SU-DHL-6 (cell line): ENCODE results near the gene KIZ.

ENCODE experiments used
- EZH2phosphoT487 ChIP-seq: fragments of 200-600 bp; sonication (generic), shearing (Covaris generic); conservative IDR thresholded peaks from 2 replicates; pipeline ENCODE4 v1.6.1; 2018; ENCODE audit warnings: mild to moderate bottlenecking, antibody characterized with exemption, low read length, moderate library complexity, mixed read lengths
- TF ChIP-seq, protein P1 (sequence below): fragments of 200-600 bp; sonication (generic); IDR thresholded peaks from one replicate; pipeline ENCODE4 v1.5.1; 2017; ENCODE audit warnings: antibody characterized with exemption, mild to moderate bottlenecking, low read length, moderate library complexity; ENCODE audit not compliant: insufficient read depth, poor library complexity, severe bottlenecking

DNA sequence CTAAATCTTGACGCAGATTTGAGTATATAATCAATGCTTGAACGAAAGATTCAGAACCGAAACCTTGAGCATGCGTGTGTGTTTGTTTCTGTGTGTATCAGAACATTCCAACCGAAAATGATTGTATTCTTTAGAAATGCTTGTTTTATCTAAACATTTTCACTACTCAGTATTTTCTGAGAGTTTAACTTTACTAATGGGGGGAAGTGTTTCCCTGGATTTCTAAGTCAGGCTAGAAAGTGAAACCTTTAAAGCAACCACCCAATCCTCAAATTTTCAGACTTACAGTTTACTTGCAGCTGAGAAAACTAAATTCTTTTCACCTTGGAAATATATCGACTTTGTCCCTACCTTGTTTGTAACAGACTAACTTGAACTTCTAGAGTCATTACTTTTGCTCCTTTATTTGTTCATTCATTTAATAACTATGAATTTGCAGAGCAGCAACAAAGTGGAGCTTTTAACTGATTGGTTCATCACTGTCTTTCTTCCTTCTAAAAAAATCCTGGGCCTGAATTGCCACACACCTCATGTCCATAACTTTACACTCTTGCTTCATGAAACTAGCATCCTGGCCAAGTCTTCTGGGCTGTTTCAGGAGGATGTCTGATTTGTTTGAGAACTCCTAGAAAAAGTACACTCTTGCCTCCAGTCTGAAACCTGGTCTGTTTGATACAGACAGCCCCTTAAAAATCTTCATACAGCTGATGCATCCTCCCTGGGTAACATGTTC is 99.5 kb downstream of the KIZ start:
- TF ChIP-seq, protein P1, sequence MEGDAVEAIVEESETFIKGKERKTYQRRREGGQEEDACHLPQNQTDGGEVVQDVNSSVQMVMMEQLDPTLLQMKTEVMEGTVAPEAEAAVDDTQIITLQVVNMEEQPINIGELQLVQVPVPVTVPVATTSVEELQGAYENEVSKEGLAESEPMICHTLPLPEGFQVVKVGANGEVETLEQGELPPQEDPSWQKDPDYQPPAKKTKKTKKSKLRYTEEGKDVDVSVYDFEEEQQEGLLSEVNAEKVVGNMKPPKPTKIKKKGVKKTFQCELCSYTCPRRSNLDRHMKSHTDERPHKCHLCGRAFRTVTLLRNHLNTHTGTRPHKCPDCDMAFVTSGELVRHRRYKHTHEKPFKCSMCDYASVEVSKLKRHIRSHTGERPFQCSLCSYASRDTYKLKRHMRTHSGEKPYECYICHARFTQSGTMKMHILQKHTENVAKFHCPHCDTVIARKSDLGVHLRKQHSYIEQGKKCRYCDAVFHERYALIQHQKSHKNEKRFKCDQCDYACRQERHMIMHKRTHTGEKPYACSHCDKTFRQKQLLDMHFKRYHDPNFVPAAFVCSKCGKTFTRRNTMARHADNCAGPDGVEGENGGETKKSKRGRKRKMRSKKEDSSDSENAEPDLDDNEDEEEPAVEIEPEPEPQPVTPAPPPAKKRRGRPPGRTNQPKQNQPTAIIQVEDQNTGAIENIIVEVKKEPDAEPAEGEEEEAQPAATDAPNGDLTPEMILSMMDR, result no peak
- TF ChIP-seq EZH2phosphoT487, result no peak
